Common myeloid progenitor, CD34-positive (primary cell): Measurements from ENCODE around the gene NCS1.

Source experiments
- CTCF ChIA-PET: fragments of 350-600 bp; sonication (Branson Sonifier 250); formaldehyde crosslinking; loops from one replicate; lab custom pipeline; 2021; ENCODE audit warnings: antibody characterized with exemption; lab: Charles Lee
- POLR2A ChIA-PET: fragments of 350-600 bp; sonication (Branson Sonifier 250); formaldehyde crosslinking; loops from one replicate; lab custom pipeline; 2021; ENCODE audit warnings: antibody characterized with exemption; lab: Charles Lee
- DNase-seq, 3 donors: peaks; one replicate each; pipeline versions ENCODE4 v3.0.0 to v3.0.0-alpha.2; 2013
- H3K27ac ChIP-seq, 2 experiments: 1 replicate in 1 of 2; 2 replicates in 1 of 2; pipeline ENCODE4 v1.7.0; 2013; ENCODE audit warnings: inconsistent platforms in 2 of 2, low read length in 2 of 2, mild to moderate bottlenecking in 2 of 2, low read depth in 1 of 2, moderate library complexity in 1 of 2; ENCODE audit not compliant: severe bottlenecking in 2 of 2, insufficient read depth in 1 of 2, poor library complexity in 1 of 2
- H3K27me3 ChIP-seq, 5 experiments: replicated peaks in 2 of 5; 1 replicate in 3 of 5; 2 replicates in 2 of 5; pipeline versions ENCODE4 v1.6.1 to v1.7.0; 2013; ENCODE audit warnings: low read length in 4 of 5, mild to moderate bottlenecking in 2 of 5, moderate library complexity in 2 of 5, inconsistent platforms in 1 of 5; ENCODE audit not compliant: insufficient read depth in 5 of 5, control insufficient read depth in 4 of 5
- H3K36me3 ChIP-seq, 4 experiments: 1 replicate in 2 of 4; 2 replicates in 2 of 4; pipeline versions ENCODE4 v1.6.1 to v1.7.0; 2013; ENCODE audit warnings: low read length in 3 of 4, control low read depth in 1 of 4, mild to moderate bottlenecking in 1 of 4; ENCODE audit not compliant: control insufficient read depth in 4 of 4, insufficient read depth in 4 of 4
- H3K4me1 ChIP-seq, 4 experiments: 1 replicate in 3 of 4; 2 replicates in 1 of 4; pipeline versions ENCODE4 v1.6.1 to v1.7.1; 2013; ENCODE audit warnings: low read length in 3 of 4, mild to moderate bottlenecking in 3 of 4, control low read depth in 1 of 4, inconsistent platforms in 1 of 4, moderate library complexity in 1 of 4; ENCODE audit not compliant: control insufficient read depth in 4 of 4, insufficient read depth in 4 of 4; ENCODE audit errors: control extremely low read depth in 1 of 4
- H3K4me3 ChIP-seq, 7 experiments: 1 replicate in 4 of 7; 2 replicates in 3 of 7; pipeline versions ENCODE4 v1.5.1 to v1.7.0; 2013; ENCODE audit warnings: mild to moderate bottlenecking in 7 of 7, low read length in 6 of 7, moderate library complexity in 6 of 7, inconsistent platforms in 2 of 7, low read depth in 2 of 7, control low read depth in 1 of 7; ENCODE audit not compliant: insufficient read depth in 4 of 7, control insufficient read depth in 1 of 7; ENCODE audit errors: extremely low read depth in 1 of 7
- H3K9me3 ChIP-seq, 5 experiments: 1 replicate in 4 of 5; 2 replicates in 1 of 5; pipeline versions ENCODE4 v1.6.1 to v1.7.1; 2013; ENCODE audit warnings: low read length in 4 of 5, mild to moderate bottlenecking in 2 of 5, inconsistent platforms in 1 of 5, low read depth in 1 of 5, moderate library complexity in 1 of 5; ENCODE audit not compliant: control insufficient read depth in 4 of 5, insufficient read depth in 2 of 5; ENCODE audit errors: control extremely low read depth in 1 of 5
- whole genome bisulfite sequencing: methylation state at CpG from one replicate; pipeline ENCODE4 v1.1.5; 2013; ENCODE audit not compliant: insufficient coverage; 5-methylcytosine and 5-hydroxymethylcytosine counted together

The NCS1 gene

DNA sequence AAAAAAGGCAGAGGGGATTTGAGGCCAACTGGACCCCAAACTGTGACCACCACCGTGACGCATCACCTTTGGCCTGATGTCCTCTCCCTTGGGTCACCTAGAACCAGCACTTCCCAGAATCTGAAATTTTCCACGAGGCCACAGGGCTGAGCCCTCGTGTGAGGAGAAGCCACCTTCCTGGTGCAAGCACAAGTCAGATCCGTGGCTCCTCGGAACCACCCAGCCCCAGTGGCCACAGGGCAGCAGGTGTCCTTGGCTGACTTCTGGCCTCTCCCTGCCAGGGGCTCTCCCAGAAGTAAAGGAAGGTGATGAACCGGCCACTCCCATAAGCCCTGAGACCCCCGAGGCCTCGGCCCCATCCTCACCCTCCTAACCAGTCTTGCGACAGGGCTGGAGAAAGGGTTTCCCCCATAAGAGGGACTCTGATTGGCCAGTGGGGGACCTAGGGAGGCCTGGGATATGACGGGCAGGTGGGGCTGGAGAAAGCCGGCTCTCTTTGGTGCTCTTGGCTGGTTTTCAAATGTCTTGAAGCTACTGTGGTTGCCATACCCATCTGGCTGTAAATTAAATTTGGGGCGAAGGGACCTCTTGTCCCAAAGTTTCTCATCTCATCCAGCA lies 72.5 kb downstream of the NCS1 start:
- H3K9me3 ChIP-seq = no peaks in the 10 kb centered on the region
- ChIA-PET POLR2A (no interaction called here), CTCF (interaction anchor here (1.4 to 1.8 kb wide), 3 partner anchors 14 to 140 kb away, joined by 3 to 6 read pairs (median 5); no protein-coding TSS in a partner anchor)
- 97% methylated on average over 13 of the region's 13 CpGs for WGBS
- H3K4me3 ChIP-seq = no peak overlapping the region
- DNase-seq = no peak
- H3K36me3 ChIP-seq = no peaks in the 10 kb centered on the region
- H3K27me3 ChIP-seq = peaks cover 0 to 2% (median 0%) of the 10 kb centered on the region in 5 experiments
- H3K27ac ChIP-seq = no peak overlapping the region
- H3K4me1 ChIP-seq = peaks cover 0 to 12% (median 7%) of the 10 kb centered on the region in 4 experiments

- Histone ChIP-seq H3K9me3 (no peaks in the 10 kb centered on the region), H3K36me3 (no peaks in the 10 kb centered on the region), H3K4me1 (peaks cover 0 to 12% (median 7%) of the 10 kb centered on the region in 4 experiments), H3K4me3 (no peak overlapping the region), H3K27me3 (peaks cover 0 to 4% (median 0%) of the 10 kb centered on the region in 5 experiments), H3K27ac (no peak overlapping the region)
- WGBS = 100% methylated on average over 5 of the region's 11 CpGs
- no peak for DNase-seq
- ChIA-PET POLR2A (no interaction called here), CTCF (interaction anchor here (0.7 to 1.8 kb wide), 5 partner anchors 12 to 141 kb away, joined by 3 to 6 read pairs (median 3); no protein-coding TSS in a partner anchor)
Measured at GRCh38 chr9:130245474-130245873, 73.3 kb downstream of the NCS1 start.

DNA sequence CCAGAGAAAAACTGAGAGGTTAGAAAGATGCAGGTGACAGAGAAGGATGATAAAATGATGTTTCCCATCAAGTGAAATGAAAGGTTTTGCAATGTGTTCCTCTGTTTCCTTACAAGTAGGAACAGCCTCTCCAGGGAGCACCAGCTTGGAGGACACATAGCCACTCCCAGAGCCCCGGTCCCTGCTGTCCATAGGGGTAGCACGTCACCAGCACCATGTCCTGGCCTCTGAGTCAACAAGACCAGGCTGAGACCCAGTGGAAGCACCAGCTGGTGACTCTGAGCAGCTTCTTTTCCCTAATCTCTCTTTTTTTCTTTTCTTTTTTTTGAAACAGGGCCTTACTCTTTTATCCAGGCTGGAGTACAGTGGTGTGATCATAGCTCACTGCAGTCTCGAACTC lies 73.9 kb downstream of the NCS1 start:
- 100% methylated on average over 3 of the region's 3 CpGs for WGBS
- POLR2A ChIA-PET = no interaction called here
- Histone ChIP-seq H3K4me3 (no peak overlapping the region), H3K27me3 (peaks cover 0 to 7% (median 0%) of the 10 kb centered on the region in 5 experiments), H3K9me3 (peaks cover 0 to 3% (median 0%) of the 10 kb centered on the region in 5 experiments), H3K27ac (no peak overlapping the region), H3K36me3 (no peaks in the 10 kb centered on the region), H3K4me1 (peaks cover 0 to 7% (median 5%) of the 10 kb centered on the region in 4 experiments)
- CTCF ChIA-PET = interaction anchor here (0.7 to 1.8 kb wide), 5 partner anchors 8 to 139 kb away, joined by 3 to 6 read pairs (median 3); no protein-coding TSS in a partner anchor
- no peak for DNase-seq

DNA sequence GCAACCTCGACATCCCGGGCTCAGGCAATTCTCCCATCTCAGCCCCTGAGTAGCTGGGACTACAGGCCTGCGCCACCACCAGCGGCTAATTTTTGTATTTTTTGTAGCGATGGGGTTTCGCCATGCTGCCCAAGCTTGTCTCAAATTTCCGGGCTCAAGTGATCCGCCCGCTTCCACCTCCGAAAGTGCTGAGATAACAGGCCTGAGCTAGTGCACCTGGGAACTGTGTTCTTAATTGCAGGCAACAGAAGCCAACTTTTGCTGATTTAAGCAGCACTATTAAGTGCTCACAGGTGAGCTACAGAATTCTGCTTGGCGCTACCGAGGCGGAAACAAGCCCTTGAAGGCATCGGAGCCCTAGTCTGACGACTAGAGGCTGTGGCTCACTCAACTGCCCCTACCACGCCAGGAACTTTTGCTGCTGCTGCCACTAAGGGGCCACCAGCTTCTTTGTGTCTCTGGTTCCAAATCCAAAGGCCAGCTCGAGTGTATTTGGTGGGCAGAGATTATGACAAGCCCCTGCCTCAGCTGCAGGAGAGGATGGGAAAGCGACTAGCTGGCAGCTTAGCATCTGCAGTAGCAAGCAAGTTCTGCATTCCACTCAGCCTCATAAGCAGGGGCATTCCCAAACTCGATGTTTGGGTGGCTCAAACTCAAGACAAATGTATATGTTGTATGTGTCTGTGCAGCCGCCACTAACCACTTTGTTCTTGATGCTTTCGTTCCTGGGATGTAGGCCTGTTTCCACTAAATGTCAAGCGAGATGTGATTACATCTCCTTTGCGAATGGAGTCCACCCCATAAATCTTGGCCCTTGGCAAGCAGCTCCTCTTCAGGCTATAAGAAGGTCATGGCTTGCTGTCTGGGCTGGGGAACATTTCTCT lies 82.8 kb downstream of the NCS1 start:
- CTCF ChIA-PET = interaction anchor here (1.0 to 1.1 kb wide), 2 partner anchors 12 to 13 kb away, joined by 3 read pairs; no protein-coding TSS in a partner anchor
- POLR2A ChIA-PET = no interaction called here
- H3K27ac ChIP-seq = no peak overlapping the region
- peaks cover 0 to 6% (median 0%) of the 10 kb centered on the region in 5 experiments for H3K9me3 ChIP-seq
- H3K27me3 ChIP-seq = peaks cover 0 to 18% (median 4%) of the 10 kb centered on the region in 5 experiments
- no peak overlapping the region for H3K4me3 ChIP-seq
- H3K36me3 ChIP-seq = no peaks in the 10 kb centered on the region
- DNase-seq = no peak
- H3K4me1 ChIP-seq = no peaks in the 10 kb centered on the region
- whole genome bisulfite sequencing = 91% methylated on average over 23 of the region's 23 CpGs

GRCh38 chr9:130255631-130256134 lies 83.5 kb downstream of the NCS1 start:
- CTCF ChIA-PET = interaction anchor here (1.1 kb wide), 1 partner anchor 14 kb away, joined by 3 read pairs; no protein-coding TSS in a partner anchor
- 74% methylated on average over 5 of the region's 5 CpGs for WGBS
- POLR2A ChIA-PET = no interaction called here

DNA sequence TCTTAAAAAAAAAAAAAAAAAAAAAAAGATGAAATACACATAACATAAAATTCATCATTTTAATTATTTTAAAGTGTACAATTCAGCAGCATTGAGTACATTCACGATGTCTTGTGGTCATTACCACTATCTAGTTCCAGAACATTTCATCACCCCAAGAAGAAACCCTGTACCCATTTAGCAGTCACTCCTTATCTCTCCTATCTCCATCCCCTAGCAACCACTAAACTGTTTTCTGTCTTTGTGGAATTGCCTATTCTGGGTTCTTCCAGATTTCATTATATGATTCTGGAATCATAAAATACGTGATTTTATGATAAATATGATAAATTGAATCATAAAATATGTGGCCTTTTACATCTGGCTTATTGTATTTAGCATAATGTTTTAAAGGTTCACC lies 84.4 kb downstream of the NCS1 start:
- peaks cover 0 to 33% (median 8%) of the 10 kb centered on the region in 5 experiments for H3K27me3 ChIP-seq
- no peak for DNase-seq
- H3K36me3 ChIP-seq = no peaks in the 10 kb centered on the region
- H3K9me3 ChIP-seq = peaks cover 0 to 3% (median 0%) of the 10 kb centered on the region in 5 experiments
- H3K4me1 ChIP-seq = no peaks in the 10 kb centered on the region
- ChIA-PET CTCF (interaction anchor here (2.1 kb wide), 1 partner anchor 10 kb away, joined by 5 read pairs; no protein-coding TSS in a partner anchor), POLR2A (interaction anchor here (0.6 kb wide), 1 partner anchor 1368 kb away, joined by 3 read pairs; no protein-coding TSS in a partner anchor)
- WGBS = no CpG with 5 or more reads among the region's 2 CpGs
- H3K4me3 ChIP-seq = no peak overlapping the region
- H3K27ac ChIP-seq = no peak overlapping the region

More at GRCh38 chr9:130255631-130256134, 83.5 kb downstream of the NCS1 start:
- H3K4me1 ChIP-seq = no peaks in the 10 kb centered on the region
- no peak for DNase-seq
- H3K36me3 ChIP-seq = no peaks in the 10 kb centered on the region
- peaks cover 0 to 23% (median 5%) of the 10 kb centered on the region in 5 experiments for H3K27me3 ChIP-seq
- no peak overlapping the region for H3K4me3 ChIP-seq
- H3K9me3 ChIP-seq = peaks cover 0 to 6% (median 0%) of the 10 kb centered on the region in 5 experiments
- no peak overlapping the region for H3K27ac ChIP-seq
